Muscle layer of duodenum (tissue), 2 donors: ENCODE measurements around the gene P4HTM.

ENCODE experiments used
- H3K27ac ChIP-seq: one replicate; pipeline ENCODE4 v1.7.0; 2013; ENCODE audit warnings: mild to moderate bottlenecking, low read length
- H3K27me3 ChIP-seq: one replicate; pipeline ENCODE4 v1.7.0; 2013; ENCODE audit warnings: low read depth, mild to moderate bottlenecking, control low read depth, low read length
- H3K36me3 ChIP-seq, 2 donors: one replicate each; pipeline ENCODE4 v1.7.0; 2013; ENCODE audit warnings: low read length in 2 of 2, control low read depth in 1 of 2, mild to moderate bottlenecking in 1 of 2; ENCODE audit not compliant: insufficient read depth in 2 of 2, control insufficient read depth in 1 of 2
- H3K4me1 ChIP-seq, 2 donors: one replicate each; pipeline ENCODE4 v1.7.0; 2013; ENCODE audit warnings: low read length in 2 of 2, mild to moderate bottlenecking in 2 of 2, control low read depth in 1 of 2, moderate library complexity in 1 of 2; ENCODE audit not compliant: insufficient read depth in 2 of 2, control insufficient read depth in 1 of 2
- H3K4me3 ChIP-seq, 2 donors: one replicate each; pipeline ENCODE4 v1.7.0; 2013; ENCODE audit warnings: low read length in 2 of 2, low read depth in 1 of 2, mild to moderate bottlenecking in 1 of 2
- H3K9me3 ChIP-seq, 2 donors: one replicate each; pipeline ENCODE4 v1.7.0; 2013; ENCODE audit warnings: low read length in 2 of 2, control low read depth in 1 of 2, mild to moderate bottlenecking in 1 of 2; ENCODE audit not compliant: control insufficient read depth in 1 of 2
- donor health status: healthy.

Gene P4HTM

GRCh38 chr3:49021213-49021812 lies 31.3 kb downstream of the P4HTM start:
- Histone ChIP-seq H3K4me1 (peaks cover 10 to 42% of the 10 kb centered on the region in 2 donors), H3K9me3 (no peaks in the 10 kb centered on the region), H3K27me3 (no peaks in the 10 kb centered on the region), H3K36me3 (peaks cover 33 to 34% of the 10 kb centered on the region in 2 donors), H3K27ac (peak overlapping the region; percentile 94), H3K4me3 (peak overlapping the region; percentile 90 to 92)

- peaks cover 34 to 35% of the 10 kb centered on the region in 2 donors for H3K36me3 ChIP-seq
- peak within 1 kb of the TSS; percentile 94 for H3K27ac ChIP-seq
- no peaks in the 10 kb centered on the region for H3K27me3 ChIP-seq
- H3K4me1 ChIP-seq: peaks cover 10 to 42% of the 10 kb centered on the region in 2 donors
- no peaks in the 10 kb centered on the region for H3K9me3 ChIP-seq
- H3K4me3 ChIP-seq: peak within 1 kb of the TSS; percentile 90 to 92
Measured at GRCh38 chr3:49021813-49022687, 32.0 kb downstream of the P4HTM start, which contains the start of gene NDUFAF3. NDUFAF3 (plus strand) TSS chr3:49022121; CDS start chr3:49022145, 24 bp downstream.

- H3K4me3 ChIP-seq: peak overlapping the region; percentile 90 to 92
- H3K36me3 ChIP-seq: peaks cover 34 to 35% of the 10 kb centered on the region in 2 donors
- no peaks in the 10 kb centered on the region for H3K27me3 ChIP-seq
- H3K9me3 ChIP-seq: no peaks in the 10 kb centered on the region
- peak overlapping the region; percentile 94 for H3K27ac ChIP-seq
- H3K4me1 ChIP-seq: peaks cover 7 to 35% of the 10 kb centered on the region in 2 donors
Measured at GRCh38 chr3:49022688-49023171, 32.7 kb downstream of the P4HTM start.

GRCh38 chr3:49023775-49024174 lies 33.7 kb downstream of the P4HTM start:
- H3K4me1 ChIP-seq: peaks cover 17 to 41% of the 10 kb centered on the region in 2 donors

GRCh38 chr3:49024449-49024848 lies 34.4 kb downstream of the P4HTM start:
- no peaks in the 10 kb centered on the region for H3K27me3 ChIP-seq
- H3K4me3 ChIP-seq: no peak overlapping the region
- H3K9me3 ChIP-seq: no peaks in the 10 kb centered on the region
- H3K36me3 ChIP-seq: peaks cover 34 to 35% of the 10 kb centered on the region in 2 donors
- no peak overlapping the region for H3K27ac ChIP-seq
- peaks cover 18 to 37% of the 10 kb centered on the region in 2 donors for H3K4me1 ChIP-seq

More at GRCh38 chr3:49023775-49024174, 33.7 kb downstream of the P4HTM start:
- Histone ChIP-seq H3K36me3 (peaks cover 34 to 35% of the 10 kb centered on the region in 2 donors), H3K27ac (no peak overlapping the region), H3K9me3 (no peaks in the 10 kb centered on the region), H3K4me3 (no peak overlapping the region), H3K27me3 (no peaks in the 10 kb centered on the region)

GRCh38 chr3:49025005-49025792 lies 35.2 kb downstream of the P4HTM start:
- Histone ChIP-seq H3K4me1 (peaks cover 18 to 30% of the 10 kb centered on the region in 2 donors), H3K9me3 (no peaks in the 10 kb centered on the region), H3K36me3 (peaks cover 34 to 36% of the 10 kb centered on the region in 2 donors), H3K4me3 (no peak overlapping the region), H3K27ac (no peak overlapping the region), H3K27me3 (no peaks in the 10 kb centered on the region)

GRCh38 chr3:49025793-49026520 lies 35.9 kb downstream of the P4HTM start:
- Histone ChIP-seq H3K4me1 (peaks cover 18 to 24% of the 10 kb centered on the region in 2 donors), H3K27me3 (no peaks in the 10 kb centered on the region), H3K36me3 (peaks cover 37 to 41% of the 10 kb centered on the region in 2 donors), H3K4me3 (no peak overlapping the region), H3K9me3 (no peaks in the 10 kb centered on the region), H3K27ac (no peak overlapping the region)

GRCh38 chr3:49026536-49026935 lies 36.5 kb downstream of the P4HTM start:
- no peaks in the 10 kb centered on the region for H3K9me3 ChIP-seq
- H3K4me3 ChIP-seq: no peak overlapping the region
- peaks cover 42 to 45% of the 10 kb centered on the region in 2 donors for H3K36me3 ChIP-seq
- peaks cover 18 to 24% of the 10 kb centered on the region in 2 donors for H3K4me1 ChIP-seq
- H3K27me3 ChIP-seq: no peaks in the 10 kb centered on the region
- no peak overlapping the region for H3K27ac ChIP-seq

- H3K27ac ChIP-seq: no peak overlapping the region
- no peaks in the 10 kb centered on the region for H3K9me3 ChIP-seq
- peaks cover 18 to 22% of the 10 kb centered on the region in 2 donors for H3K4me1 ChIP-seq
- no peaks in the 10 kb centered on the region for H3K27me3 ChIP-seq
- no peak overlapping the region for H3K4me3 ChIP-seq
- peaks cover 53 to 56% of the 10 kb centered on the region in 2 donors for H3K36me3 ChIP-seq
Measured at GRCh38 chr3:49027634-49028033, 37.6 kb downstream of the P4HTM start.

- Histone ChIP-seq H3K27me3 (no peaks in the 10 kb centered on the region), H3K9me3 (no peaks in the 10 kb centered on the region), H3K4me3 (peak overlapping the region; percentile 71 to 78), H3K27ac (peak overlapping the region; percentile 92), H3K4me1 (peaks cover 12 to 20% of the 10 kb centered on the region in 2 donors), H3K36me3 (peaks cover 56 to 61% of the 10 kb centered on the region in 2 donors)
Measured at GRCh38 chr3:49028298-49028672, 38.2 kb downstream of the P4HTM start.
